Central memory CD4-positive, alpha-beta T cell (primary cell): Measurements from ENCODE around the gene C9.
A peak's percentile ranks its signal among the peaks of the same experiment; 100 is the strongest.
"Not testable (repeated sequence)": the region's sequence is repeated elsewhere in the genome, so short reads cannot be mapped to it uniquely, and the experiment has no call there.

Experiments used
- DNase-seq: peaks from one replicate; pipeline ENCODE4 v3.0.0; 2022
- total RNA-seq, 3 experiments: gene quantifications; one replicate each; lab custom pipeline; 2026; lab: John Stamatoyannopoulos, UW

C9 gene
- total RNA-seq = 0 reads per million in 3 experiments

GRCh38 chr5:39364367-39364766 lies at the start of gene C9:
Gene C9, minus strand, starts transcription at chr5:39364495. Its CDS starts 31 bp downstream, at chr5:39364464.
- DNase-seq = no peak

- no peak for DNase-seq
These were observed 49.5 kb upstream of the C9 start for GRCh38 chr5:39413771-39414170.

GRCh38 chr5:39412721-39413394 lies 48.6 kb upstream of the C9 start:
- DNase-seq = no peak

GRCh38 chr5:39411985-39412384 lies 47.7 kb upstream of the C9 start:
- no peak for DNase-seq

- DNase-seq = no peak
These were observed 46.8 kb upstream of the C9 start for GRCh38 chr5:39411061-39411460.

GRCh38 chr5:39409033-39409432 lies 44.7 kb upstream of the C9 start:
- DNase-seq = no peak

GRCh38 chr5:39405083-39405843 lies 41.0 kb upstream of the C9 start:
- DNase-seq = no peak

GRCh38 chr5:39403761-39404160 lies 39.5 kb upstream of the C9 start:
- DNase-seq = not testable (repeated sequence)

GRCh38 chr5:39402140-39402539 lies 37.8 kb upstream of the C9 start:
- DNase-seq = not testable (repeated sequence)

- no peak for DNase-seq
These were observed 36.7 kb upstream of the C9 start for GRCh38 chr5:39400713-39401578.

GRCh38 chr5:39399135-39400036 lies 35.1 kb upstream of the C9 start:
- DNase-seq = no peak

- DNase-seq = no peak
These were observed 32.5 kb upstream of the C9 start for GRCh38 chr5:39396843-39397242.

- DNase-seq = no peak
These were observed 31.2 kb upstream of the C9 start for GRCh38 chr5:39395521-39395920.

- no peak for DNase-seq
These were observed 30.7 kb upstream of the C9 start for GRCh38 chr5:39394946-39395345.

GRCh38 chr5:39390945-39391344 lies 26.6 kb upstream of the C9 start:
- no peak for DNase-seq

GRCh38 chr5:39387293-39387692 lies 23.0 kb upstream of the C9 start:
- no peak for DNase-seq

- DNase-seq = no peak
These were observed 20.0 kb upstream of the C9 start for GRCh38 chr5:39384271-39384670.

- no peak for DNase-seq
These were observed 17.1 kb upstream of the C9 start for GRCh38 chr5:39381376-39381775.

GRCh38 chr5:39379693-39380092 lies 15.4 kb upstream of the C9 start:
- no peak for DNase-seq

- DNase-seq = no peak
These were observed 13.3 kb upstream of the C9 start for GRCh38 chr5:39377613-39378012.

GRCh38 chr5:39376293-39376714 lies 12.0 kb upstream of the C9 start:
- DNase-seq = peak; percentile 3

- no peak for DNase-seq
These were observed 9.5 kb upstream of the C9 start for GRCh38 chr5:39373791-39374190.

GRCh38 chr5:39371367-39371635 lies 7.0 kb upstream of the C9 start:
- no peak for DNase-seq
